ENCODE data around the gene ELN.

The ELN gene

GRCh38 chr7:74052628-74053027 lies 24.7 kb downstream of the ELN start:
- no peak for TF ChIP-seq GATA3 (IDR thresholded peaks at IDR 0.05; ENCODE audit: low read depth, low read length)

- no peak for TF ChIP-seq GATA3 (IDR thresholded peaks at IDR 0.05; ENCODE audit: low read depth, low read length)
- no peak for TF ChIP-seq GATA2 (IDR thresholded peaks at IDR 0.05; ENCODE audit: low read depth, low read length)
Observed at GRCh38 chr7:74053589-74054186, 25.7 kb downstream of the ELN start.

- TF ChIP-seq GATA2 (IDR thresholded peaks at IDR 0.05; ENCODE audit: low read depth, low read length) (no peak), GATA3 (IDR thresholded peaks at IDR 0.05; ENCODE audit: low read depth, low read length) (no peak)
Observed at GRCh38 chr7:74056096-74056915, 28.3 kb downstream of the ELN start.

GRCh38 chr7:74057216-74057925 lies 29.4 kb downstream of the ELN start:
- TF ChIP-seq GATA3 (IDR thresholded peaks at IDR 0.05; ENCODE audit: low read depth, low read length), result no peak
- TF ChIP-seq GATA2 (IDR thresholded peaks at IDR 0.05; ENCODE audit: low read depth, low read length), result no peak

- TF ChIP-seq GATA2 (IDR thresholded peaks at IDR 0.05; ENCODE audit: low read depth, low read length) (no peak), GATA3 (IDR thresholded peaks at IDR 0.05; ENCODE audit: low read depth, low read length) (no peak)
Observed at GRCh38 chr7:74057987-74058386, 30.0 kb downstream of the ELN start.

- TF ChIP-seq GATA3 (IDR thresholded peaks at IDR 0.05; ENCODE audit: low read depth, low read length) (no peak), GATA2 (IDR thresholded peaks at IDR 0.05; ENCODE audit: low read depth, low read length) (no peak)
Observed at GRCh38 chr7:74058486-74058885, 30.5 kb downstream of the ELN start.

GRCh38 chr7:74059037-74059436 lies 31.1 kb downstream of the ELN start:
- TF ChIP-seq GATA2 (IDR thresholded peaks at IDR 0.05; ENCODE audit: low read depth, low read length), result no peak
- no peak for TF ChIP-seq GATA3 (IDR thresholded peaks at IDR 0.05; ENCODE audit: low read depth, low read length)

- TF ChIP-seq GATA2 (IDR thresholded peaks at IDR 0.05; ENCODE audit: low read depth, low read length) (no peak), GATA3 (IDR thresholded peaks at IDR 0.05; ENCODE audit: low read depth, low read length) (no peak)
Observed at GRCh38 chr7:74059681-74060588, 32.0 kb downstream of the ELN start.

- TF ChIP-seq GATA3 (IDR thresholded peaks at IDR 0.05; ENCODE audit: low read depth, low read length) (no peak), GATA2 (IDR thresholded peaks at IDR 0.05; ENCODE audit: low read depth, low read length) (no peak)
Observed at GRCh38 chr7:74061840-74062539, 34.0 kb downstream of the ELN start.

- no peak for TF ChIP-seq GATA3 (IDR thresholded peaks at IDR 0.05; ENCODE audit: low read depth, low read length)
- no peak for TF ChIP-seq GATA2 (IDR thresholded peaks at IDR 0.05; ENCODE audit: low read depth, low read length)
Observed at GRCh38 chr7:74063223-74063641, 35.3 kb downstream of the ELN start.

- TF ChIP-seq GATA3 (IDR thresholded peaks at IDR 0.05; ENCODE audit: low read depth, low read length), result no peak
- TF ChIP-seq GATA2 (IDR thresholded peaks at IDR 0.05; ENCODE audit: low read depth, low read length), result no peak
Observed at GRCh38 chr7:74063646-74064045, 35.7 kb downstream of the ELN start.

- TF ChIP-seq GATA3 (IDR thresholded peaks at IDR 0.05; ENCODE audit: low read depth, low read length) (no peak), GATA2 (IDR thresholded peaks at IDR 0.05; ENCODE audit: low read depth, low read length) (no peak)
Observed at GRCh38 chr7:74064696-74065095, 36.7 kb downstream of the ELN start.

GRCh38 chr7:74066626-74067025 lies 38.7 kb downstream of the ELN start:
- TF ChIP-seq GATA2 (IDR thresholded peaks at IDR 0.05; ENCODE audit: low read depth, low read length) (no peak), GATA3 (IDR thresholded peaks at IDR 0.05; ENCODE audit: low read depth, low read length) (no peak)
